HEK293T (cell line): ENCODE results near the gene MAP3K5.
A peak's percentile ranks its signal among the peaks of the same experiment; 100 is the strongest.

Source experiments
- ARNT ChIP-seq: fragments of 450-650 bp; IDR thresholded peaks from 2 replicates; pipeline ENCODE4 v1.6.1; 2017; ENCODE audit warnings: mild to moderate bottlenecking
- ELF4 ChIP-seq: fragments of 450-650 bp; IDR thresholded peaks from 2 replicates; pipeline ENCODE4 v1.6.1; 2017; ENCODE audit warnings: antibody characterized with exemption
- FOXK2 ChIP-seq: fragments of 450-650 bp; IDR thresholded peaks from 2 replicates; pipeline ENCODE4 v1.6.1; 2016; ENCODE audit warnings: mild to moderate bottlenecking
- L3MBTL2 ChIP-seq: fragments of 450-650 bp; conservative IDR thresholded peaks from 2 replicates; pipeline ENCODE4 v1.6.1; 2016; ENCODE audit warnings: mild to moderate bottlenecking
- NFRKB ChIP-seq: fragments of 450-650 bp; IDR thresholded peaks from 2 replicates; pipeline ENCODE4 v1.6.1; 2016; ENCODE audit warnings: mild to moderate bottlenecking, moderate library complexity
- PKNOX1 ChIP-seq: fragments of 450-650 bp; IDR thresholded peaks from 2 replicates; pipeline ENCODE4 v1.6.1; 2016
- SP1 ChIP-seq: fragments of 450-650 bp; IDR thresholded peaks from 2 replicates; pipeline ENCODE4 v1.6.1; 2017
- TARDBP ChIP-seq: fragments of 450-650 bp; IDR thresholded peaks from 2 replicates; pipeline ENCODE4 v1.6.1; 2016
- ZNF384 ChIP-seq: fragments of 450-650 bp; IDR thresholded peaks from 2 replicates; pipeline ENCODE4 v1.6.1; 2016

GRCh38 chr6:136792410-136793262 is at the start of gene MAP3K5:
- TF ChIP-seq PKNOX1 (no peak), TARDBP (no peak), SP1 (no peak), ARNT (no peak), ZNF384 (no peak), NFRKB (no peak), ELF4 (no peak), L3MBTL2 (peak; percentile 94), FOXK2 (no peak)
